ENCODE measurements around the gene MANSC4. TPM values are rescaled to one million over a fixed set of nuclear protein-coding genes. Genes with fewer than 3 reads are reported as not detected.

MANSC4 gene
- total and polyA plus RNA-seq, 2 of the 13 experiments (the other 11 are each of a cell fraction or from before 2014, with no cell fraction given) = not detected

GRCh38 chr12:27818401-27818918, 38.4 kb upstream of the MANSC4 start (continued):
- TF ChIP-seq AHDC1 (CRISPR knock-in tag; IDR thresholded peaks at IDR 0.05; ENCODE audit: borderline replicate concordance) (peak; percentile 35; the same call in 1 of the 2 replicates), THRA (CRISPR knock-in tag; IDR thresholded peaks at IDR 0.05; ENCODE audit: borderline replicate concordance) (no peak), MAFK (conservative IDR thresholded peaks at IDR 0.05 in 1 of 2, IDR thresholded peaks at IDR 0.05 in 1 of 2; ENCODE audit: low read length in 2 of 2) (peak; percentile 3 to 52; a peak in 1 of 4 replicates), TFAP4 (IDR thresholded peaks at IDR 0.05; ENCODE audit: borderline replicate concordance, low read depth) (peak; percentile 46; the same call in 1 of the 2 replicates), ZNF350 (CRISPR knock-in tag; IDR thresholded peaks at IDR 0.05; ENCODE audit: borderline replicate concordance, low read depth) (0 out of 2 replicates have a peak, but pooled peaks have one; percentile 28), FOXP4 (CRISPR knock-in tag; IDR thresholded peaks at IDR 0.05) (peak; percentile 71), DR1 (CRISPR knock-in tag; IDR thresholded peaks at IDR 0.05) (no peak), HNF1B (CRISPR knock-in tag; IDR thresholded peaks at IDR 0.05) (peak; percentile 51; the same call in 1 of the 2 replicates), ZSCAN5A (CRISPR knock-in tag; IDR thresholded peaks at IDR 0.05; ENCODE audit: borderline replicate concordance) (0 out of 2 replicates have a peak, but pooled peaks have one; percentile 43), ZNF362 (CRISPR knock-in tag; IDR thresholded peaks at IDR 0.05; ENCODE audit: borderline replicate concordance) (no peak), RBAK (CRISPR knock-in tag; IDR thresholded peaks at IDR 0.05) (no peak), CENPT (CRISPR knock-in tag; IDR thresholded peaks at IDR 0.05; ENCODE audit: low read depth) (no peak), FOSL2 (CRISPR knock-in tag; IDR thresholded peaks at IDR 0.05) (peak; percentile 83)
